GM21528 (cell line): ENCODE results near the gene CCL18.
"Not testable (repeated sequence)": the region's sequence is repeated elsewhere in the genome, so short reads cannot be mapped to it uniquely, and the experiment has no call there.

Experiments used
- ATAC-seq: cut with Tn5 transposase; IDR thresholded peaks from one replicate; pipeline ENCODE4 v1.9.1; 2021; ENCODE audit warnings: mild to moderate bottlenecking, moderate library complexity; ENCODE audit not compliant: unreplicated experiment, low FRiP score

The CCL18 gene

DNA sequence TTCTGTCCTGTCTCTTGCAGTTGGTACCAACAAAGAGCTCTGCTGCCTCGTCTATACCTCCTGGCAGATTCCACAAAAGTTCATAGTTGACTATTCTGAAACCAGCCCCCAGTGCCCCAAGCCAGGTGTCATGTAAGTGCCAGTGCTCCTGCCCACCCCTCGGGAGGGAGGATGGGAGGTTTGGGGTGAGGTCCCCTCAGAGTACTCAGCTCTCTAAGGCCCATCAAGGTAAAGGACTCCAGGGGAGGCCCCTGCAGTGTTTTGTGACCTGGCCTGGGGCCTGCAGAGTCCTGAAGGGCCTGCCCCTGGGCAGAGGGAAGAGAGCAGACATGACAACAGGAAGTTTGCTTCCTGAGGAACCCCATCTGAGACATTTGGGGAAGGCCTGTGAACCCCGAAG, 6.4 kb downstream of the CCL18 start:
- ATAC-seq, result no peak

DNA sequence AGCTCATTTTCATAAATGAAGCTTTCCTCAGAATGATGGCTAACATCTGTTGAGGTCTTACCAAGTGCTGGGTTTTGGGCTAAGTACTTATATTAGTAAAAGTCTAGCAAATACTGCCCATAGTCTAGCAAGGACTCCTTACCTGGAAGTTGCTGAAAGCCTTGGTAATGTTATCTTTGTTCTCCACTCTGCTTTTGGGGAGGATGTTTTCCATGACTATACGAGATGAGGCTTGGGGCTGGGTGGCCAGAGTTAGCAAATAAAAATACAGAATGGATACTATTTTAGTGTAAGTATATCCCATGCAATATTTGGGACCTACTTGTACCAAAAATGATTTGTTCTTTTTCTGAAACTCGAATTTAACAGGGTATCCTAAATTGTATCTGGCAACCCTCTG, 7.7 kb downstream of the CCL18 start:
- ATAC-seq, result no peak

DNA sequence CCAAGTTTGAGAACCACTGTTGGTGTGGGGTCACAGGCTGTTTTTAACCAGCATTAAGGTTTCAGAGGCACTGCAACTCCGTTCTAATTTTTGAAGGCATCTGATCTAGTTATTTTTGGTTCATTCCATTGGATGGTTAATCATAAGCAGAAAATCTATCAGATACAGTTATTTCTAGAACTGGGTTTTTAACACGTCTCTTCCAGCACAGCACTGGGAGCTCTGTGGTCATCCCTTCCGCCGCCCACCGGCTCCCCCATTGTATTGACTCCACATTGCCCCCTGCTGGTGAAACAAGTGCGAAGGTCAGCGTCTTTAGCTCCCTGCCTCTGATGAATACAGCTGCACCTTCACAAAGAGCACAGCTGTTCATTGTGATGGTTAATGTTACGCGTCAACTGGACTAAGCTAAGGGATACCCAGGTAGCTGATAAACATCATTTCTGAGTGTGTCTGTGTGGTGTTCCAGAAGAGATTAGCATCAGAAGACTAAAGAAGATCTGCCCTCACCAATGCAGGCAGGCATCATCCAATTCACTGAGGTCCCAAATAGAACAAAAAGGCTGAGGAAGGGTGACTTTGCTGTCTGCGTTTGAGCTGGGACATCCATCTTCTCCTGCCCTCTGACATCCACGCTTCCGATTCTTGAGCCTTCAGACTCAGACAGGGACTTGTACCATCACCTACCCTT, 8.5 kb downstream of the CCL18 start:
- ATAC-seq, result no peak

DNA sequence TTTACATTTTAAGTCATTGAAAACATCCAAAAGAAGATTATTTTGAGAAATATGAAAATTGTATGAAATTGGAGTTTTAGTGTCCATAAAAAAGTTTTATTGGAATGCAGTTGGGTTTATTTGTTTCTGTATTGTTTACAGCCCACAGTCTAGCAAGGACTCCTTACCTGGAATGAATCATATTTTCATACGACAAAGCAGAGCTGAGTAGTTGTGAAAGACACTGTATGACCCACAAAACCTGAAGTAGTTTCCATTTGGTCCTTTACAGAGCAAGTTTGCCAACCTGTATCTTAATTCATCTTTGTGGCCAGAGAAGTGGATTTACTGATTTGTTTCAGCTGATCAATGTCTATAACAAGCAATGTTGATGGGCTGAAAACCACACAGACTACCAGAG, 10.3 kb downstream of the CCL18 start:
- no peak for ATAC-seq

DNA sequence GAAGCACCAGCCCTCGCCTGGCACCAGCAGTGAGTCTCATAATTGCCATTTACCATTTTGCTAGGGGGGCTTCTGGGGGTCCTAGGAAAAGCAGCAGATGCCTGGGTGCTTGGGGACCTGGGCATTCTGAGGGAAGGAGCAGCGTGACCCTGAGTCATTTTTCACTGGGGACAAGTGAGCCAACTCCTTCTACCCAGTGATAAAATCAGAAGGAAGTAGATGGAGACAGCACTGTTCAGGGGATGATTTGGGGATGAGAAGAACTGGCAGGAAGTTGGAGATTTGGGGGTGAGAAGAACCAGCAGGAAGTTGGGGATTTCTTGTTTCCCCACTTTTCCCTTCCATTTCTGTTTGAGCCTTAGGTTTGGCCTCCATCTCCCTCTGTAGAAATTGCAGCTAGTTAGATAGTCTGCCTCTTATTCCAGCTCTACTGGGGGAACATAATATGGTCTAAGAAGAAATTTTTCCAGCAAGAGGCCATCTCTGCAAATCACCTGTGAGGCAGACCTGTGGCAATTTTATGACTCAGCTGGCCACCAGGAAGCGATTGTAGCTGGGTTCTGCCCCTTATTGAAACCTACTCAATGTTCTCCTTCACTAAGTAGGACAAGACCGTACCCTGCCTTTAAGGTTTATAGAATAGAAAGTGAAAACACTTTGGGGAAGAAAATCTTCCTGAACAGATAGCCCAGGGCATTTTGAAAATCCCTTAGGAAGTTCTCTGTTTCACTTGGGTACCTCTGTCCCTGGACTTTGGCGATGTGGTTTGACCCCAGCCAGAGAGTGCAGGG, 17.8 kb downstream of the CCL18 start:
- not testable (repeated sequence) for ATAC-seq

DNA sequence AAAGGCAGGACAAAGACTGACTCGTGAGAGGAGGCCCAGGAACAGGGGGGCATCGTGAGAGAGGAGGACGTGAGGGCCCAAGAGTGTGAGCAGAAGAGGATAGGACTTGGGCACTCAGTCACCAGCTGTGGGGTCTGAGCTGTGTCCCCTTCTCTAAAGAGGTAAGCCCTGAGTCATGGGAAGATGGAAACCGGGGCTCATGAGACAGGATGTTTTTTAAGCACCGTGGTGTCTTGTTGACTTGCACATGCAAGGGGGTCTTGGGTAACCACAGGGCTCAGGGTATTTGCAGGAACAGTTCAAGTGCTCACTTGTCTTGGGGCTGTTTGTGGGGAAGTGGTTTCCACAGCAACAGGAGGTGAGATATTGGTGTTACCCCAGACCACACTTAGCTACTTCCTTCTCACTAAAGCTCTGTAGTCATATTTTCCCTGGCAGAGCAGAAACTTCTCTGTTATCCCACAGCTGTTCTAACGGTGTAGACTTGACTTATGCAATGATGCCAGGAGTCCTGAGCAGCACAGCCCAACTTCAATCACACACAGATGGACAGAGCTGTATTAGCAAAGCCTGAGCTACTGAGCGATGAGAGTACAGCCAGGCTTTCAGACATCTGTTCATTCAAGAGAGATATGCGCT, 18.5 kb downstream of the CCL18 start:
- ATAC-seq, result peak; percentile 48

DNA sequence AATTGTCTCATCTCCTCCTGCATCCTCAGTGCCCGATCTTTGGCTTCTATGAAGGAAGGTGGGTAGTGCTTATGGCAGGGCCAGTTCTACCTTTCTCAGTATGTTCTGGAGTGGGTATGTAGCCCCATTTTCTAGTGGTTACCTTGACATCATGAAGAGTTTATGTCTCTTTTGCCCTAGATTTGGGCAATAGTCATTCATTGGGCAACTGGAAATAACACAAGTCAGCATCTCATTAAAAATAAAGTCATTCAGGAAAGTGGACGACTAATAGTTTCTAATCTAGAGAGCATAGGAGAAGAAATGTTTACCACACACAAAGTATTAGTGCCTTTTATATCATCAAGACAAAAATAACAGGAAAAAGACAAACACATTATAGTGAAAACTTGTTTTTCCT, 19.6 kb downstream of the CCL18 start:
- not testable (repeated sequence) for ATAC-seq

DNA sequence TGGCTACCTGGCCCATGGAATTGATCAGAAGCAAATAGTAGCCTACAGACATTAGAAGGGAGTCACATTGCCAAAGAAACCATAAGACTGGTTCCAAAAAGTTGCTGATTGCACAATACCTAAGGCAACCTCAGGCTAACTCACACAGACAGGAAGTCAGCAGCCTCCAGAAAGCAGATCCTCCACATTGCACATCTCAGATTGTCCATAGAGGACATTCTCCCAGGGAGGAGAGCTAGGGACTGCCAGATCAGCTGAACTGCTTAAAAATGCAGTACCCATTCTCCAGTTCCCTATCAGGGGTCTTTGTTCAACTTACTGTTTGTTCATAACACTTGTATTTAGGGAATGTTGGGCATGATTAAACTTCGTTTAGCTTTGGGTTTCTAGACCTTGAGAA, 21.7 kb downstream of the CCL18 start:
- no peak for ATAC-seq

DNA sequence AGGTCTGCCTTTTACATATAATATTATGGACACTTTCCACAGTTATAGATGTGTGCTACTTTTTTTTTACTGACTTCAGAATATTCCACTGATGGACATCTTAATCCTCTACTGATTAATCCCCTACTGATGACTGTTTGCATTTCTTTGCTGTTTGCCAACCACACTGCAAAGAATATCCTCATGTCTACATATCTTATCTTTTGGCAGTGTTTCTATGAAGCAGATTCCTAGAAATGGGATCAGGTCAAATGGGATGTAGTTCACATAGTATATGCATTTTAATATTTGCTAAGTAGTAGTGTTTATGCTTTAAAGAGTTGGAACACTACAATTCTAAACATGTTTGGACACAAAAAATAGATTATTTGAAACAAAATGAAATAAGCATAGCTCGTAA, 22.7 kb downstream of the CCL18 start:
- no peak for ATAC-seq

DNA sequence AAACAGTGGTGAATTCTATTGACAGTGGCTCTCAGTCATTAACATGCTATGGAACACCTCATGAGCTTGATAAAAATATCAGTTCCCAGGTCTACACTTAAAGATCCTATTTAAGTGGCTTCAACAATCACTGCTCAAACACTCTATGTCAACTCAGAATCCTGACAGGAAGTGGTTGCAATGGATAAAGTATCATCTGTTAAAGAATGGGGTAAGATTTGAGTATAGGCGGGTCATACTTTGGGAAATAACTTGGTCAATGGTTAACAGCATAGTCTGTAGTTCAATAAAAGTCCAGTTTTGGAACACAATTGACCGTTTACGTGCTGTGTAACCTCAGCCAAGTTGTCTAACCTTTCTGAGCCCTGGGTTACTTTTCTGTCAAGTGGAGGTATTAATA, 23.4 kb downstream of the CCL18 start:
- ATAC-seq, result not testable (repeated sequence)

DNA sequence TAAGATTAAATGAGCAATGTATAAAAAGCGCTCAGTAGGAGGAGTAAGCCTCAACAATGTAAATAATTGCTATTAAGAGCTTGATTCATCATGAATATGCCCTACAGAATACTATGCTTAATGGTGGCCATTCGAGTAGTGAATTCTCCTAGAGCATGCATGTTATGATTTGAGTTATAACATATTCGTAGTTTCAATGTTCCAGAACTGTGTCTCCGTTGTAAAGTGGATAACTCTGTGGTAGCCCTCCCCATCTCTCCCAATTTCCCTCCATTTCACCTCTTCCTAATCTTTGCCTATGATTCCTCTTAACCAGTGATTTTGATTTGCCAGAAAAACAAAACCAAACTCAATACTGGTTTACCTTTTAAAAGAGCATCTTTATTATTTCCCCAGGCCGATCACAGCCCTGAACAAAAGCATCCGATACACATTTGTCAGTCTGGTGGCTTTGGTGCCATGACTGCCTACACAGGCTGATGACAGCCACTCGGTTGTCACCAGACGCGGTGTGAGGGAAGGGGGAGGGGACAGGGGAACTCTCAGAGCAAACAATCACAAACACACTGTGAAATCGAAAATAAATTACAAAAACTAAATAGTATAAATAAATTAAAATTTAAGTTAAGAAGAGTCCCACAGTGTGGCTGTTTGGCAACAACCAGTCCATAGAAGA, 24.0 kb downstream of the CCL18 start:
- not testable (repeated sequence) for ATAC-seq

DNA sequence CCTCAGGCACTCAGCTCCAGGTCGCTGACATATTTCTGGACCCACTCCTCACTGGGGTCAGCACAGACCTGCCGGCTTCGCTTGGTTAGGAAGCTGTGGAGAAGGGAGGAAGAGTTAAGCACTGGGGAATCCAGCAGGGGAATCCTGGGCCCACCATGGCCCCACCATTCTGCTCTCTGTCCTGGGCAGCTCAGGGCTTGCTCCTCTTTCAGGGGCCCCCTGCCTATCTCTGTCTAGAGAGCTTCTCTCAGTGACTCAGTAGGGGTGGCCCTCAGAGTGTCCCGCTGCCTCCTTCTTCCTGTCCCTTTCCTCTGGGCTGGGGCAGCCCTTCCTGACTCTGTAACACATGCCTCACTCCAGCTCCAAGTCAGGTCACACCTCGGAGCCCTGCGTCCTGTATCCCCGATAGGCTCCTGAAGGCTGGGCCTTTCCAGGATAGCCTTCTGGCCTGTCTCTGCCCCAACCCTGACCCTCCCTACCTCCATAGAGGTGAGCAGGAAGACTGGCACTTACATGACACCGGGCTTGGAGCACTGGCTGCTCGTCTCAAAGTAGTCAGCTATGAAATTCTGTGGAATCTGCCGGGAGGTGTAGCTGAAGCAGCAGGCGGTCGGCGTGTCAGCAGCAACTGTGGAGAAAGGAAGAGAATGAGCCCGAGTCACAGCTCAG, 24.7 kb downstream of the CCL18 start:
- ATAC-seq, result no peak

DNA sequence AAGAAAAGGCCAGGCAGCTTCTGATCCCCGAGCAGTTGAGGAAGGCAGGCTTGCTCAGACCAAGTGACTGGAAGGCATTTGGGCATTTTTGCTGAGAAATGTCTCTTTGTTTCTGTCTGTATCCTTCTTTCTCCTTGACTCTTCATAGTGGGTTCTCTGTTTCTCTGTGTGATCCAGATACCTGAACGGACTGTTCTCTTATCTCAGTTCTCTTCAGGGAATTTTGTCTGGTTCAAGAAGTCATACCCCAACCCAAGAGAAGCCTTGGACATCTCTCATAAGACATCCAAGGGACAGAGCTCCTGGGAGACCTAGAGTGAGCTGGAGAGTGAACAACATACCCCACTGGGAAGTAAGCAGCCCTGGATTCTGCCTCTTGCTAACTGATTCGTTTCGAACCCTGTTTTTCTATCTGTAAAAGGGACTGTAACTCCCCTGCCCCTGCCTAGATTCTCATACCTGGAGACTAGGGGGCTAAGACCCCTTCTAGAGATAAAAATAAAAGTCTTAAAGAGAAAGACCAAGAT, 25.3 kb downstream of the CCL18 start:
- ATAC-seq, result no peak

DNA sequence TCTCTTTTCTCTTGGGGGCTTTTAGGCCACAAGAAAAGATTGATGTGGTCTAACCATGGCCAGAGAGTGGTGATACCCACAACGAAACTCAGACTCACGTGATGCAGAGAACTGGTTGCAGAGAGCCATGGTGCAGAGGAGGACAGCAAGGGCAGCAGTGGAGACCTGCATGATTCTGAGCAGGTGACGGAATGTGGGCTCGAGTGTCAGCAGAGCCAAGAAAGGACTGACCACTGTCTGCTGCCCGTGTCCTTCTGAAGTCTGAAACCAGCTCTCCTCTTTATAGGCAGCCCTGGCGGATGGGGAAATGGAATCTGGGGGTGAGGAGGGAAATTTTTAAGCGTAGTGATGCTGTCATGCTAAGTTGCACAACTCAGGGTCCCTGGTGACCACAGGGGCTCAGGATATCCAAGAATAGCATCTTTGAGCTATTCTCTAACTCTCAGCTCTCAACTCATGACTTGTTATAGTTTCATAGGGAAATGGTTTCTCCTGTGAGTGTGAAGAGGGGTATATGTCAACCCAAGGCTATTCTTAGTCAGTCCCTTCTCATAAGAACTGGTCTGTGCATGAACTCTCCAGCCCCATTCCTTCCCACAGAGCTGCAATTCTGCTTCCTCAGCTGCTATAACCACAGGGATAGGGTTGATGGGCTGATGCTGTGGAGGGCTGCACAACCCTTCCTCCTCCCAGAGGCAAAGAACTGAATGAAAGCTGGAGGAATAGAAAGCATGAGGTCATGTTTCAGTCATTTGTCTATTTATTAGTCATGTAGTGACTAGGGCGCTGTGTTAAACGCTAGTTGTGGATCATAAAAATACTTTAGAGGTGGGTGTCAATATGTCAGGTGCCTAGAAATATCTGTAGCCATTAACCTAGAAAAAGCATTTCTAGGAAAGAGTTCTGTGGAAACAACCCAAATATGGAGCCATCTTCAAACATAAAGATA, 26.1 kb downstream of the CCL18 start, which contains the start of gene CCL3:
CCL3 (minus strand) TSS at position 256 of the 949 bp plus-strand sequence; CDS start at position 171, 85 bp downstream.
- ATAC-seq, result peak; percentile 79

DNA sequence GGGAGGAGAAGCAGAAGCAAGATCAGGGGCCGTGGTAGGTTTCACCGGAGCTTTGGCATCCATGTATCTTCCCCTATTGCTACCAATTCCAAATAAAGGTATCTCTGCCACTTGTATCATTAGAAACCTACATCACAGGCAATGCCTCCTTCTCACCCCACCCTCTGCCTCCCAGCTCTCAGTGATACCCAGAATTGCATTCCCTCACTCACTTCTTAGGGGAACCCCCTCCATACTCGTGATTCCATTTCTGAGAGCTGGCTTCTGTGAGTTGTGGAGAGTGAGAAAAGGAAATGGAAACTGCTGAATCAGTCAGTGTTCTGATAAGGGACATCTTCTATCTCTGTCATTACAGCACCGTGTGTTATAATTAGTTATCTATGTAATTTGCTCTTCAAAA, 28.2 kb downstream of the CCL18 start:
- ATAC-seq, result no peak

DNA sequence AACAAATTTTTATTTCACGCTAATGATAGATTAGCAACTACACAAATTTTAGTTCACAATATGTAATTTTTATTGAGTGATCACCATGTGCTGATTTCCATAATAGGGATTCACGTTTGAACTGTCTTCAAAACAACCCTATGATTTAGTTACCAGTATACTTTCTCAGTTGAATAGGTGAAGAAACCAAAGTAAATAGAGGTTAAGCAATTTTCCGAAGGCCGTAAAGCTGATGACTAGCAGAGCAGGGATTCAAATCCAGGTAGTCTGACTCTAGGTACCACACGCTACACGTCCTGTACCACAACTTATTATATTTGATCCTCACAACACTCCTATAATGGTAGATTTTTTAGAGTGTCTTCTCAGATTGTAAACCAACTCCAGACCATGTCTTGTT, 28.6 kb downstream of the CCL18 start:
- ATAC-seq, result not testable (repeated sequence)

DNA sequence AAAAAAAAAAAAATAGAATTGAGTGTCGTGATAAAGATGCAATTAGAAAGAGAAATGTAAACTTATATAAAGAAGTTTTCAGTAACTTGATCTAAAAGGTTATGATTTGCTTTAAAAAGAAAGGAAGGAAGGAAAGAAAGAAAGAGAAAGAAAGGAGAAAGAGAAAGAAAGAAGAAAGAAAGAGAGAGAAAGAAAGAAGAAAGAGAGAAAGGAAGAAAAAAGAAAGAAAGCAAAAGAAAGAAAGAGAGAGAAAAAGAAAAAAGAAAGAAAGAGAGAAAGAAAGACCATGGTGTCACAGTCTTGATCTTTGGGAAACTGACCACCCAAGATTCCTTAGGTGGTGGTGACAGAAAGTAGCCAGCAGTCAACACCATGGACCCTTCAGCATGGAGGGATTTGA, 30.2 kb downstream of the CCL18 start:
- ATAC-seq, result no peak

DNA sequence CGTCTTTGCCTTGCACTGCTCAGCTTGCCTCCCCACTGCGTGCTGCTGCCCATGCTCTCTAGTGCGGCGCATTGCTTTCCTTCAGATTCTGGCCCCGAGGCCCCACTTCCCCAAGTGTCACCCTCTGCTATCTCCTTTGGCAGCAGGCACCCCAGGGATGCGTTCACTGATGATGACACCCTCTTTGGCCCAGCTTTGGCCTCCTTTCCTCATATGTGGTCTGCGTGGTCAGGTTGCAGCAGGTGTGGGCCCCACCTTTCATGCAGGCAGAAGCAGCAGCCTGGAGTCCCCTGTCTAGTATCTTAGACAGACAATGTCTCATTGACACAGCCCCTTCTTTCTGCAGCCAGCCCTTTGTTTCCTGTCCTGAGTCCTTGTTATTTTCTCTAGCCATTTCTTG, 30.7 kb downstream of the CCL18 start:
- no peak for ATAC-seq

DNA sequence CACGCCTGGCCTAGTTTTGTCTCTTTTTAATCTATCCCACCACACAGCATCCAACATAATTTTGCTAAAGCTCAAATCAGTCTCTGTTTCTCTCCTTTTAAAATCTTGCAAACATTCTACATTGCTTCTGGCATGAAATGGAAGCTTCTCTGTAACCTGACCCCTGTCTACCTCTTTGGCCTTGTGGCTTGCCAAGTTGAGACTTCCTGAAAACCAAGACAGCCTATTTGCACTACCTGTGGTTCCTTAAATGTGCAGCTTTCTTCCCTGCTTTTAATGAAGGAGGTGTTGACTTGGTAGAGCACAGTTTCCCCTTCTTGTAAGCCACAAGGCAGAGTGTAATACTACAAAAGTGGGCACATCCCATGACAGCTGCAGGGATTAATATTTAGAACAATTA, 31.9 kb downstream of the CCL18 start:
- ATAC-seq, result no peak
